Common myeloid progenitor, CD34-positive (primary cell): ENCODE results near the gene NTN3.

Source experiments
- CTCF ChIA-PET: fragments of 350-600 bp; sonication (Branson Sonifier 250); formaldehyde crosslinking; loops from one replicate; lab custom pipeline; 2021; ENCODE audit warnings: antibody characterized with exemption; lab: Charles Lee
- POLR2A ChIA-PET: fragments of 350-600 bp; sonication (Branson Sonifier 250); formaldehyde crosslinking; loops from one replicate; lab custom pipeline; 2021; ENCODE audit warnings: antibody characterized with exemption; lab: Charles Lee
- DNase-seq, 3 donors: peaks; one replicate each; pipeline versions ENCODE4 v3.0.0 to v3.0.0-alpha.2; 2013
- H3K27ac ChIP-seq, 2 experiments: 1 replicate in 1 of 2; 2 replicates in 1 of 2; pipeline ENCODE4 v1.7.0; 2013; ENCODE audit warnings: inconsistent platforms in 2 of 2, low read length in 2 of 2, mild to moderate bottlenecking in 2 of 2, low read depth in 1 of 2, moderate library complexity in 1 of 2; ENCODE audit not compliant: severe bottlenecking in 2 of 2, insufficient read depth in 1 of 2, poor library complexity in 1 of 2
- H3K27me3 ChIP-seq, 5 experiments: replicated peaks in 2 of 5; 1 replicate in 3 of 5; 2 replicates in 2 of 5; pipeline versions ENCODE4 v1.6.1 to v1.7.0; 2013; ENCODE audit warnings: low read length in 4 of 5, mild to moderate bottlenecking in 2 of 5, moderate library complexity in 2 of 5, inconsistent platforms in 1 of 5; ENCODE audit not compliant: insufficient read depth in 5 of 5, control insufficient read depth in 4 of 5
- H3K36me3 ChIP-seq, 4 experiments: 1 replicate in 2 of 4; 2 replicates in 2 of 4; pipeline versions ENCODE4 v1.6.1 to v1.7.0; 2013; ENCODE audit warnings: low read length in 3 of 4, control low read depth in 1 of 4, mild to moderate bottlenecking in 1 of 4; ENCODE audit not compliant: control insufficient read depth in 4 of 4, insufficient read depth in 4 of 4
- H3K4me1 ChIP-seq, 4 experiments: 1 replicate in 3 of 4; 2 replicates in 1 of 4; pipeline versions ENCODE4 v1.6.1 to v1.7.1; 2013; ENCODE audit warnings: low read length in 3 of 4, mild to moderate bottlenecking in 3 of 4, control low read depth in 1 of 4, inconsistent platforms in 1 of 4, moderate library complexity in 1 of 4; ENCODE audit not compliant: control insufficient read depth in 4 of 4, insufficient read depth in 4 of 4; ENCODE audit errors: control extremely low read depth in 1 of 4
- H3K4me3 ChIP-seq, 7 experiments: 1 replicate in 4 of 7; 2 replicates in 3 of 7; pipeline versions ENCODE4 v1.5.1 to v1.7.0; 2013; ENCODE audit warnings: mild to moderate bottlenecking in 7 of 7, low read length in 6 of 7, moderate library complexity in 6 of 7, inconsistent platforms in 2 of 7, low read depth in 2 of 7, control low read depth in 1 of 7; ENCODE audit not compliant: insufficient read depth in 4 of 7, control insufficient read depth in 1 of 7; ENCODE audit errors: extremely low read depth in 1 of 7
- H3K9me3 ChIP-seq, 5 experiments: 1 replicate in 4 of 5; 2 replicates in 1 of 5; pipeline versions ENCODE4 v1.6.1 to v1.7.1; 2013; ENCODE audit warnings: low read length in 4 of 5, mild to moderate bottlenecking in 2 of 5, inconsistent platforms in 1 of 5, low read depth in 1 of 5, moderate library complexity in 1 of 5; ENCODE audit not compliant: control insufficient read depth in 4 of 5, insufficient read depth in 2 of 5; ENCODE audit errors: control extremely low read depth in 1 of 5
- WGBS: methylation state at CpG from one replicate; pipeline ENCODE4 v1.1.5; 2013; ENCODE audit not compliant: insufficient coverage; 5-methylcytosine and 5-hydroxymethylcytosine counted together

The NTN3 gene

DNA sequence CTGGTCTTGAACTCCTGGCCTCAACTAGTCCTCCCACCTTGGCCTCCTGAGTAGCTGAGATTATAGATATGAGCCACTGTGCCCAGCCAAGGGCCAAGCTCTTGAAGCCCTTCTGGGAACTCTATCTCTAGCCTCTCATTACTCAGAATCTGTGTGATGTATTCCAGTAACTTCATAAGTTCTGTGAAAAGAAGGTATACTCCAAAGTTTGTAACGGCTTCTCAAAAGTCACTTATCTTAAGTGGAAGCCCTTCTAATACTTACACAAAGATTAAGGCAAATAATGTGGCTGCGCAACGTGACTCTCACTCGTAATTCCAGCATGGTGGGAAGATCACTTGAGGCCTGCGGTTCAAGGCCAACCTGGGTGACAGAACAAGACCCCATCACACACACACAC lies 23.5 kb downstream of the NTN3 start:
- Histone ChIP-seq H3K27me3 (no peaks in the 10 kb centered on the region), H3K36me3 (peaks cover 0 to 60% (median 28%) of the 10 kb centered on the region in 4 experiments), H3K9me3 (no peaks in the 10 kb centered on the region), H3K4me1 (no peaks in the 10 kb centered on the region), H3K27ac (no peak overlapping the region), H3K4me3 (no peak overlapping the region)
- ChIA-PET CTCF (no interaction called here), POLR2A (no interaction called here)
- no peak for DNase-seq
- no CpG with 5 or more reads among the region's 5 CpGs for WGBS

DNA sequence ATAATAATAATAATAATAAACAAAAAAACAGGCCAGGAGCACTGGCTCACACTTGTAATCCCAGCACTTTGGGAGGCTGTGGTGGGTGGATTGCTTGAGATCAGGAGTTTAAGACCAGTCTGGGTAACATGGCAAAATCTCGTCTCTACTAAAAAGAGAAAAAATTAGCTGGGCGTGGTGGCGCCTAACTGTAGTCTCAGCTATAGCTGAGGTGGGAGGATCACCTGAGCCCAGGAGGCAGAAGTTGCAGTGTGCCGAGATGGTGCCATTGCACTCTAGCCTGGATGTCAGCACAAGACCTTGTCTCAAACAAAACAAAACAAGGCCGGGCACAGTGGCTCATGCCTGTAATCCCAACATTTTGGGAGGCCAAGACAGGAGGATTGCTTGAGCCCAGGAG lies 23.9 kb downstream of the NTN3 start:
- Histone ChIP-seq H3K36me3 (peaks cover 0 to 64% (median 30%) of the 10 kb centered on the region in 4 experiments), H3K4me3 (no peak overlapping the region), H3K4me1 (no peaks in the 10 kb centered on the region), H3K9me3 (no peaks in the 10 kb centered on the region), H3K27ac (no peak overlapping the region), H3K27me3 (no peaks in the 10 kb centered on the region)
- CTCF ChIA-PET, result no interaction called here
- WGBS, result 94% methylated on average over 5 of the region's 5 CpGs
- POLR2A ChIA-PET, result no interaction called here
- DNase-seq, result no peak

DNA sequence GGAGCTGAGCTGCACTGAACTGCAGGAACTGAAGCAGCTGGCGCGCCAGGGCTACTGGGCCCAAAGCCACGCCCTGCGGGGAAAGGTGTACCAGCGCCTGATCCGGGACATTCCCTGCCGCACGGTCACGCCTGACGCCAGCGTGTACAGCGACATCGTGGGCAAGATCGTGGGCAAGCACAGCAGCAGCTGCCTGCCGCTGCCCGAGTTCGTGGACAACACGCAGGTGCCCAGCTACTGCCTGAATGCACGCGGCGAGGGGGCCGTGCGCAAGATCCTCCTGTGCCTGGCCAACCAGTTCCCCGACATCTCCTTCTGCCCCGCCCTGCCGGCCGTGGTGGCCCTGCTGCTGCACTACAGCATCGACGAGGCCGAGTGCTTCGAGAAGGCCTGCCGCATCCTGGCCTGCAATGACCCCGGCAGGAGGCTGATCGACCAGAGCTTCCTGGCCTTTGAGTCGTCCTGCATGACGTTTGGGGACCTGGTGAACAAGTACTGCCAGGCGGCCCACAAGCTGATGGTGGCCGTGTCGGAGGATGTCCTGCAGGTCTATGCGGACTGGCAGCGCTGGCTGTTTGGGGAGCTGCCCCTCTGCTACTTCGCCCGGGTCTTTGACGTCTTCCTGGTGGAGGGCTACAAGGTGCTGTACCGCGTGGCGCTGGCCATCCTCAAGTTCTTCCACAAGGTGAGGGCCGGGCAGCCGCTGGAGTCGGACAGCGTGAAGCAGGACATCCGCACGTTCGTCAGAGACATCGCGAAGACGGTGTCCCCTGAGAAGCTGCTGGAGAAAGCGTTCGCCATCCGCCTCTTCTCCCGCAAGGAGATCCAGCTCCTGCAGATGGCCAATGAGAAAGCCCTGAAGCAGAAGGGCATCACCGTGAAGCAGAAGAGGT lies 25.4 kb downstream of the NTN3 start:
- H3K27ac ChIP-seq, result no peak overlapping the region
- peaks cover 0 to 5% (median 2%) of the 10 kb centered on the region in 4 experiments for H3K4me1 ChIP-seq
- 97% methylated on average over 62 of the region's 62 CpGs for WGBS
- POLR2A ChIA-PET, result interaction anchor here (0.6 kb wide), 1 partner anchor 31 kb away, joined by 3 read pairs; no protein-coding TSS in a partner anchor
- H3K36me3 ChIP-seq, result peaks cover 0 to 61% (median 32%) of the 10 kb centered on the region in 4 experiments
- no peak for DNase-seq
- CTCF ChIA-PET, result interaction anchor here (0.9 to 1.3 kb wide), 2 partner anchors 8 to 14 kb away, joined by 3 to 4 read pairs; no protein-coding TSS in a partner anchor
- no peak overlapping the region for H3K4me3 ChIP-seq
- no peaks in the 10 kb centered on the region for H3K27me3 ChIP-seq
- H3K9me3 ChIP-seq, result no peaks in the 10 kb centered on the region

DNA sequence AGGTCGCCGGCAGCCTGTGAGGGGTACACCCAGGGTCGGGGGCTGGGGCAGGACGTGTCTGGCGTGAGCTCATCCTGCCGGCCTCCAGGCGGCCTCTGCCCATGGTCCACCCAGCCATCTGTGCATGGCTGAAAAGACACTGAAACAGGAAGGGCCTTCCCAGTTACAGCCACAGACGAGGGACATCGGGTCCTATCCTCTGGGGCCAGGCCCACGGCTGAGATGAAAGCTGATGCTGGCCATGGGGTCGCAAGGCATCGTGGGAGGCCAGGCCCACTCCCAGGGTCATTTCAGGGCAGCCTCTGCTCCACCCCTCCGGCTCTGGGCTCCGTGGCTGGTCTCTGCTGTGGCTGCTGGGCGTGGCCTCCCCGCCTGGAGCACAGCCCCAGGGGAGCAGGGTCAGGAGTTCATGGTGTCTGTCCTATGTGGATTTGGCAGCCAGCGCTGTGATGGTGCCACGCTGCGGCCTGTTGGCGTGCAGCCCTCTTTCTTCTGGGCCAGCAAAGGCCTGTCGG lies 26.1 kb downstream of the NTN3 start:
- Histone ChIP-seq H3K36me3 (peaks cover 0 to 62% (median 33%) of the 10 kb centered on the region in 4 experiments), H3K27me3 (no peaks in the 10 kb centered on the region), H3K27ac (no peak overlapping the region), H3K9me3 (no peaks in the 10 kb centered on the region), H3K4me3 (no peak overlapping the region), H3K4me1 (peaks cover 0 to 13% (median 9%) of the 10 kb centered on the region in 4 experiments)
- WGBS, result 95% methylated on average over 21 of the region's 21 CpGs
- ChIA-PET CTCF (interaction anchor here (0.9 to 1.3 kb wide), 2 partner anchors 9 to 15 kb away, joined by 3 to 4 read pairs; no protein-coding TSS in a partner anchor), POLR2A (interaction anchor here (0.6 kb wide), 1 partner anchor 31 kb away, joined by 3 read pairs; no protein-coding TSS in a partner anchor)
- DNase-seq, result no peak

DNA sequence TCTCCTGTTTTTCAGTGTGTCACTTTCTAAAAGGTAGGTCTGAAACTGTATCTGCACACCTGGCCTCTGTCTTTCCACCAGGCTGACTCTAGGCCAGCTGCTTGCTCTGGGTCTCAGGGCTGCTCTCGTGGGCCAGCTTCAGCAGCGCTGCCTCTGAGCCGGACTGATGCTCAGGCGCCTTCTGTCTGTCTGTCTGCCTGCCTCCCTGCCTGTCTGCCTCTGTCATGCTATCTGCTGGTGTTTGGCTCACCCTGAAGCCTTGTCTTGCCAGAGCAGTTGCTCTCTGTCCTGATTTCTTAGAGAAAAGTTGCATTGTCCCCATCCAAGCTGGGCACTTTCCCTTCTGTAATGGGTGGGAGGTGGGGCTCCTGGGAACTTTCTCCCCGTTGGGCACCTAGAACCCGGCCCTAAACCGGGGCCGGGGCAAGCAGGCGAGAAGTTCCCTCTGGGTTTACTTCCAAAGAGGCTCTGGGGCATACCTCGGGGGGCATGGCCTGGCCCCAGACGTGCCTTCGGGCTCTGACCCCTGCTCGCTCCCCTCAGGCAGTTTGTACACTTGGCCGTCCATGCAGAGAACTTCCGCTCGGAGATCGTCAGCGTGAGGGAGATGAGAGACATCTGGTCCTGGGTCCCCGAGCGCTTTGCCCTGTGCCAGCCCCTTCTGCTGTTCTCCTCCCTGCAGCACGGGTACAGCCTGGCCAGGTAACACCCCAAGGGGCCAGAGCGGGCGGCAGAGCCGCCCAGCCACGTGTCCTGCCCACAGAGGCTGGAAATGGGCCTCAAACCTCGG lies 26.8 kb downstream of the NTN3 start:
- Histone ChIP-seq H3K27me3 (no peaks in the 10 kb centered on the region), H3K27ac (peak overlapping the region in 1 of 2 experiments; percentile 25), H3K4me1 (peaks cover 0 to 20% (median 16%) of the 10 kb centered on the region in 4 experiments), H3K36me3 (peaks cover 0 to 61% (median 33%) of the 10 kb centered on the region in 4 experiments), H3K9me3 (no peaks in the 10 kb centered on the region), H3K4me3 (no peak overlapping the region)
- ChIA-PET POLR2A (no interaction called here), CTCF (interaction anchor here (0.7 to 1.3 kb wide), 3 partner anchors 10 to 29 kb away, joined by 4 to 7 read pairs (median 4); no protein-coding TSS in a partner anchor)
- 91% methylated on average over 26 of the region's 26 CpGs for WGBS
- DNase-seq, result no peak

DNA sequence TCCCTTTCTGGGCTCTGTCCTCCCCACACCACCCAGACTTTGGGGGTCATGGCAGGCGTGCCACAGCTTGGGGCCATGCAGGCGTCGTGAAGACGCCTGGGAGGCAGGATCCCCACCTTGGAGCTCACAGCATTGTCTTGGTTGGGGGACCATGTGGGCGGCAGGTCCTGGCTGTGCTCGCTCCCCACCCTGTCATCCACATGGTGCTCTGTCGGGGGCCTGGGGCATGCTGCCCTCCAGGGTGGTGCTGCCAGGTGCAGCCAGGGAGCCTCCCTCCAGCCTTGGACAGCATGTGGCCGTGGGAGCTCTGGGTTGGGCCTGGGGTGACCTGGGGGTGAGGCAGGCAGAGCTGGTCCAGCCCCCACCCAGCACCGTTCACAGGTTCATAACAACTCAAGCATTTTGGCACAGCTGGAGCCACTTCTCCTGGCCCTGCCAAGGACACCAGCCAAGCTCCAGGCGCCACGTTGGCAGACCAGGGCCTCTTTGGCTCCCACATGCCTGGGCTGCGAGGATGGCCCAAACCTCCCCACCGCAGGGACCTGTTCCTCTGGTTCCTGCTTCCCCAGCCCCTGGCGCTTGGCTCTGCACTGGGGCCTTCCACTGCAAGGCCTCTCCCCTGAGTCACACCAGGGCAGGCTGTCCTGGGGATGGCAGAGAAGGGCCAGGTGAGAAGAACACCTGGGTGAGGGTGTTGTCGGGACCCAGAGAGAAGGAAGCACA lies 27.6 kb downstream of the NTN3 start:
- no peak for DNase-seq
- Histone ChIP-seq H3K4me1 (peaks cover 0 to 22% (median 18%) of the 10 kb centered on the region in 4 experiments), H3K9me3 (no peaks in the 10 kb centered on the region), H3K27me3 (no peaks in the 10 kb centered on the region), H3K4me3 (no peak overlapping the region), H3K36me3 (peaks cover 0 to 57% (median 33%) of the 10 kb centered on the region in 4 experiments), H3K27ac (no peak overlapping the region)
- POLR2A ChIA-PET, result no interaction called here
- WGBS, result 86% methylated on average over 6 of the region's 15 CpGs
- CTCF ChIA-PET, result interaction anchor here (0.7 to 1.5 kb wide), 3 partner anchors 10 to 30 kb away, joined by 3 to 7 read pairs (median 4); no protein-coding TSS in a partner anchor
